DND-41 (cell line): ENCODE data around the gene IL4R.
A peak's percentile ranks its signal among the peaks of the same experiment; 100 is the strongest.

Experiments
- ATAC-seq: fragments of 200-7000 bp; cut with Tn5 transposase; 3 replicates; pipeline ENCODE4 v1.9.1; 2021; ENCODE audit warnings: low read depth; ENCODE audit not compliant: insufficient read depth
- DNase-seq: peaks from one replicate; pipeline ENCODE4 v3.0.0-alpha.2; 2020
- H2AFZ ChIP-seq: 2 replicates; pipeline ENCODE4 v1.6.0; 2012; ENCODE audit warnings: low read depth, low read length
- H3K27ac ChIP-seq: 2 replicates; pipeline ENCODE4 v1.5.1; 2012; ENCODE audit warnings: low read length, inconsistent platforms
- H3K27me3 ChIP-seq: fragments of 200-600 bp; sonication (generic); 2 replicates; pipeline ENCODE4 v1.6.0; 2012; ENCODE audit warnings: low read length, mild to moderate bottlenecking, inconsistent platforms; ENCODE audit not compliant: insufficient read depth, poor library complexity
- H3K36me3 ChIP-seq: 2 replicates; pipeline ENCODE4 v1.5.1; 2012; ENCODE audit warnings: low read length, inconsistent platforms; ENCODE audit not compliant: insufficient read depth
- H3K4me1 ChIP-seq: 2 replicates; pipeline ENCODE4 v1.5.1; 2012; ENCODE audit warnings: mild to moderate bottlenecking, low read length; ENCODE audit not compliant: insufficient read depth
- H3K4me2 ChIP-seq: 2 replicates; pipeline ENCODE4 v1.6.0; 2012; ENCODE audit warnings: mild to moderate bottlenecking, moderate library complexity, low read length, inconsistent platforms; ENCODE audit not compliant: insufficient read depth
- H3K4me3 ChIP-seq, 2 experiments: fragments of 200-600 bp in 1 of 2; shearing (Covaris generic) in 1 of 2; 2 replicates each; pipeline ENCODE4 v1.5.1; 2012 to 2016; ENCODE audit warnings: inconsistent platforms in 2 of 2, low read length in 2 of 2, mild to moderate bottlenecking in 2 of 2, low read depth in 1 of 2, moderate library complexity in 1 of 2
- H3K79me2 ChIP-seq: 2 replicates; pipeline ENCODE4 v1.6.0; 2012; ENCODE audit warnings: low read length, inconsistent platforms; ENCODE audit not compliant: insufficient read depth
- H3K9ac ChIP-seq: 2 replicates; pipeline ENCODE4 v1.6.0; 2012; ENCODE audit warnings: low read depth, mild to moderate bottlenecking, inconsistent platforms, low read length, moderate library complexity
- H3K9me3 ChIP-seq: 2 replicates; pipeline ENCODE4 v1.5.1; 2012; ENCODE audit warnings: low read length, moderate library complexity, mild to moderate bottlenecking, inconsistent platforms; ENCODE audit not compliant: insufficient read depth, severe bottlenecking
- H4K20me1 ChIP-seq: 2 replicates; pipeline ENCODE4 v1.6.0; 2012; ENCODE audit warnings: low read length; ENCODE audit not compliant: insufficient read depth
- EZH2 ChIP-seq: IDR thresholded peaks from 3 replicates; pipeline ENCODE4 v1.6.1; 2012; ENCODE audit warnings: borderline replicate concordance, low read depth, mild to moderate bottlenecking, moderate library complexity, low read length, inconsistent platforms; ENCODE audit not compliant: severe bottlenecking
- TF ChIP-seq, protein P1 (sequence below): IDR thresholded peaks from 2 replicates; pipeline ENCODE4 v1.5.1; 2012; ENCODE audit warnings: borderline replicate concordance, low read length, moderate library complexity, mild to moderate bottlenecking; ENCODE audit not compliant: poor library complexity, severe bottlenecking; ENCODE audit errors: extremely low read depth

Gene IL4R

DNA sequence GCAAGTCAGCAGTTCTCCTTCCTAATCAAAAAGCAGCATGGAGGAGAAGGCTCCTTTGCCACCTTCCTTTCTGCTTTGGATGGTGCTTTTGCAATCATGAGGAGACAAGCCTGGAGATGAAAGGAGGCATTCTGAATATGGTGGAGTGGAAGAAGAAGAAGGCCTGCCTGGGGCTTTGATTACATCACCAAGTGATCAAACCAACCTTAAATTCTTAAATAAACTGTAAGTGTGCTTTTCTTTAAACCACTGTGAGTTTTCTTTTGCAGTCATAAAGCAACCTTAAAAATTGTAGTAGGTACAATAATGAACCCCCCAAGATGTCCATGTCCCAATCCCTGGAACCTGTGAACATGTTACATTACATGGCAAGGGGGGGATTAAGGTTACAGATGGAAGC, 56.5 kb downstream of the IL4R start:
- Histone ChIP-seq H3K79me2 (no peaks in the 10 kb centered on the region), H3K4me2 (no peak overlapping the region), H3K9ac (no peak overlapping the region), H2AFZ (no peak overlapping the region), H3K9me3 (no peaks in the 10 kb centered on the region), H3K27me3 (no peaks in the 10 kb centered on the region), H4K20me1 (no peaks in the 10 kb centered on the region), H3K27ac (peak overlapping the region; percentile 61), H3K4me3 (no peak overlapping the region), H3K36me3 (no peaks in the 10 kb centered on the region), H3K4me1 (peaks cover 69% of the 10 kb centered on the region)
- no peak for ATAC-seq
- no peak for DNase-seq
- TF ChIP-seq EZH2, result no peak
- TF ChIP-seq, protein P1, sequence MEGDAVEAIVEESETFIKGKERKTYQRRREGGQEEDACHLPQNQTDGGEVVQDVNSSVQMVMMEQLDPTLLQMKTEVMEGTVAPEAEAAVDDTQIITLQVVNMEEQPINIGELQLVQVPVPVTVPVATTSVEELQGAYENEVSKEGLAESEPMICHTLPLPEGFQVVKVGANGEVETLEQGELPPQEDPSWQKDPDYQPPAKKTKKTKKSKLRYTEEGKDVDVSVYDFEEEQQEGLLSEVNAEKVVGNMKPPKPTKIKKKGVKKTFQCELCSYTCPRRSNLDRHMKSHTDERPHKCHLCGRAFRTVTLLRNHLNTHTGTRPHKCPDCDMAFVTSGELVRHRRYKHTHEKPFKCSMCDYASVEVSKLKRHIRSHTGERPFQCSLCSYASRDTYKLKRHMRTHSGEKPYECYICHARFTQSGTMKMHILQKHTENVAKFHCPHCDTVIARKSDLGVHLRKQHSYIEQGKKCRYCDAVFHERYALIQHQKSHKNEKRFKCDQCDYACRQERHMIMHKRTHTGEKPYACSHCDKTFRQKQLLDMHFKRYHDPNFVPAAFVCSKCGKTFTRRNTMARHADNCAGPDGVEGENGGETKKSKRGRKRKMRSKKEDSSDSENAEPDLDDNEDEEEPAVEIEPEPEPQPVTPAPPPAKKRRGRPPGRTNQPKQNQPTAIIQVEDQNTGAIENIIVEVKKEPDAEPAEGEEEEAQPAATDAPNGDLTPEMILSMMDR, result no peak

DNA sequence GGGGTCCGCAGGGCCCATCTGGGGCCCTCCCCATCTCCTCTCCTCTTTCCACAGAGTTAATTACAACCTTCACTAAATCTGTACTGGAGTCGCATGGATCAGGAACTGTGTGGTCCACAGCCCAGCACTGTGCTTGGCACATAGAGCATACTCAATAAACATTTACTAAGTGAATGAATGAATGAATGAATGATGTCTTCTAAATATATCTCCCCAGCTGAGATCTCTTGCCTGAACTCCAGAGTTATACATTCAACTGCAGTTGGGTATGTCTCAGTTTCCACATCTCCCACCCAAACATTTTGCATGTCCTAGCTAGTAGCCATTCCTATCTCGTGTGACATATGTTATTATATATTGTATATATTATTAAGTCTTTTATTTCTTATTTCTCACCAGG, 59.5 kb downstream of the IL4R start:
- no peak overlapping the region for H2AFZ ChIP-seq
- H3K4me3 ChIP-seq, result no peak overlapping the region
- peaks cover 46% of the 10 kb centered on the region for H3K4me1 ChIP-seq
- H3K9me3 ChIP-seq, result no peaks in the 10 kb centered on the region
- TF ChIP-seq, protein P1, result no peak
- H3K9ac ChIP-seq, result no peak overlapping the region
- peak overlapping the region; percentile 85 for H3K27ac ChIP-seq
- no peaks in the 10 kb centered on the region for H3K36me3 ChIP-seq
- ATAC-seq (no peak), DNase-seq (no peak)
- H4K20me1 ChIP-seq, result no peaks in the 10 kb centered on the region
- no peaks in the 10 kb centered on the region for H3K27me3 ChIP-seq
- no peaks in the 10 kb centered on the region for H3K79me2 ChIP-seq
- H3K4me2 ChIP-seq, result no peak overlapping the region

DNA sequence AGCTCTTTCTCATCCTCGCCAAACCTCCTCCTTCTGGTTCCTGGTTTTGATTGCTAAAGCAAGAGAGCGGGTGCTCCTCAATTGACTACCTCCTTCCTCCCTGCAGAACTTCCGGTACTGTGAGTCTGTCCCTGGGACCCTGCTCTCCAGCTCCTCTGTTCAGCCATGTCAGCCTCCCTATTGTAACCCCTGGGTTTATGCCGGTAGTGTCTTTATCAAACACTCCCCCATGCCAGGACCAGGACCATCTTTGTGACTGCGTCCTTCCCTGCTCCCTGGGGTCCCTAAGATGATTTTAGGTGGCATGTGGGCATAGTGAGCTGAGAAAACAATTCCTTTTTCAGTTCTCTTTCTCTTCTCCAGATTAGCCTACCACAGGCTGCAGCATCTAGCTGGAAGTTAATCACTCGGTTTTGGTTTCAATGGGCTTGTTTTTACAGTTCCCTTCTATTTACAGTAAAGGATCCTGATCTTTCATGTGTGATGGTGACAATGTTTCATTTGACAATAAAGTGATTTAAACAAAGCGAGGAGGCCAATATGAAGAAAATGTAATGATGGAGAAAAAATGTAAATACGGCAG, 60.5 kb downstream of the IL4R start:
- Histone ChIP-seq H3K4me3 (no peak overlapping the region), H3K36me3 (no peaks in the 10 kb centered on the region), H3K9me3 (no peaks in the 10 kb centered on the region), H3K79me2 (no peaks in the 10 kb centered on the region), H3K27me3 (no peaks in the 10 kb centered on the region), H3K9ac (no peak overlapping the region), H4K20me1 (no peaks in the 10 kb centered on the region), H3K27ac (peak overlapping the region; percentile 59), H3K4me2 (no peak overlapping the region), H2AFZ (peak overlapping the region; percentile 47), H3K4me1 (peaks cover 42% of the 10 kb centered on the region)
- ATAC-seq (no peak), DNase-seq (no peak)
- no peak for TF ChIP-seq EZH2
- TF ChIP-seq, protein P1, result no peak
